GM19351 (cell line): ENCODE results near the gene CSF1.

Source experiments
- ATAC-seq: cut with Tn5 transposase; IDR thresholded peaks from one replicate; pipeline ENCODE4 v1.9.1; 2021; ENCODE audit warnings: mild to moderate bottlenecking, moderate library complexity; ENCODE audit not compliant: unreplicated experiment

The CSF1 gene

DNA sequence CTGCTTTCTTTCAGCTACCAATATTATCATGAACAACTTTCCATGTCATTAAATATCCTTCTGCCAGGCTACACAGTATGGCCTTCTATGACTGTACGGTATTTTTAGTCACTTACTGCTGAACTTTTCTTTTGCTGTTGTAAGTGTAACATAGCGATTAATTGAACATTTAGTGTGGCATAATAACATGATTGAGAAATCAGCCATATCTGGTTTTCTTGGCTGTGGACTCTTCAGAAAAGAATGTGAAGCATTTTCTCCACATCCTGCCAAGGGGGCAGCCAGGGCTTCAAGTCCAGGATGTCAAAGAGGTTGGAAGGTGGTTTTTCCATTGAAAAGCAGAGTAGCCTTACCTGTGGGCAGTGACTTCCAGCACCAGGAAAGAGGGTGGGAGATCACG is 65.1 kb downstream of the CSF1 start:
- ATAC-seq: no peak

DNA sequence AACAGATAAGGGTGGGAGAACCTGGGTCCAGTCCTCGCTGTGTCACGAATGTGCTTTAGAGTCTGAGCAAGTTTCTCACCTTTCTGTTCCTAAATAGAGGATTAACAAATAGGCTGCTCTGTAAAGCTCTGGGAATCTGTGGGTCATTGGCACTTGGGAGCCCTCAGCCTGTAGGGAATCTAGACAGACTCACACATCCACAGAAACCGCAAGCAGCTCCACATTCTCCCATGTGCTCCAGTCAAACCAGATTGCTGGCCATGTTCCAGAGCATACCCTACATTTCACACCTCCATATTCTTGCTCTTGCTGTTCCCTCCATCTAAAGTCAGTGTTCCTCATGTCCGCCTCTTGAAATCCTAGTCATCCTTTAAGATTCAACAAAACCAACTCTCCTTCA is 66.1 kb downstream of the CSF1 start:
- no peak for ATAC-seq

DNA sequence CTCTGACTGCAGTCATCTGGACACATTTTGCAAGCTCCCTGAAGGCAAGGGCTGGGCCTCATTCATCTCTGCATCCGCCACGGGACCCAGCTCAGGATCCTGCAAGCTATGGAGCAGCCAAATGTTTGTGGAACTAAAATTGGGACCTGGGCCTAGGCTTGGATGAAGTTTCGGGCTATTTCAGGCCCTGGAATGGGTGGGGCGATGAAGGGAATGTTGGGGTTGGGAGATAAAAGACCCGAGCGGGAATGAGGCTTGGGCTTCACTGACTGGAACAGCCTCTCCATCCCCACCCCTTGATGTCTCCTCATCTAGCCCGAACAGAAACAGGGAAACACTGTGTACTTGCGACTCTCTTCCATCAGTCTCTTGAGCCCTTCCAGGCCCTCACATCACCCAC is 66.6 kb downstream of the CSF1 start:
- no peak for ATAC-seq

GRCh38 chr1:109977657-109978378 is 67.2 kb downstream of the CSF1 start:
- no peak for ATAC-seq

DNA sequence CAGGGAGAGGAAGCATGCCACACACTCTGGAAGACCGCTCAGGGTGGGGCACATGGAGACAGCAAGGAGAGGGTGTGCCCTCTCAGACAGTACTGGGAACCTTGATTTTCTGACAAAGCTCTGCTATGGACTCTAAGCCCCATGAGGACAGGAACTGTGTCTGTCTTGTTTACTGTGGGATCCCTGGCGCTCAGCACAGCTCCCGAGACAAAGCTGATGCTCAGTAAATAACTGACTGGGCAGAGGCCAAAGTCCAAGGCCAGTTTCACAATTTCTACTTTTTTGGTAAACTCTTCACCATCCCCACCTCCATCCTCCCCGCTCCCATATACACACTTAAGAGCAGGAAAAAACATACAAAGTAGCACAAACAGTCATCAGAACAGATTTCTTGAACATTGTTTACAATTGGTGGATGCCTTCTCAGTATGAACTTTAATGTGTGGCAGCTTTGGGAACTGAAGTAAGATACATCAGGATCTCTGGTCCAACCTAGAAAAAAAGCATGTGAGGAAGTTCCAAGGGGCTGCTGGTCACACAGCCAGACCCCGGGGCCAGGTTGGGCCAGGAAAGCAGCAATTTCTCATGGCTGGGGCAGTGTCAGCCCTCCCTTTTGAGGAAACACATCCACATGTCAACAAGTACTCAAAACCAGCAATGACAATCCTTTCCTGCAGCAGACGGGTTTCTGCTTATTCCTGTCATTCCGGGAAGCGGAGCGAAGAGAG is 68.3 kb downstream of the CSF1 start:
- no peak for ATAC-seq

GRCh38 chr1:109979489-109980091 is 68.9 kb downstream of the CSF1 start:
- no peak for ATAC-seq
